OCI-LY3 (cell line): ENCODE data around the gene VIPR2.

ENCODE experiments used
- CTCF ChIP-seq: fragments of 200-600, 300-600 bp; sonication (generic); IDR thresholded peaks from 2 replicates; pipeline ENCODE4 v1.5.1; 2014; ENCODE audit warnings: antibody characterized with exemption, low read length, low read depth
- EZH2phosphoT487 ChIP-seq: fragments of 200-600 bp; shearing (Covaris generic); IDR thresholded peaks from 2 replicates; pipeline ENCODE4 v1.6.1; 2018; ENCODE audit warnings: antibody characterized with exemption, mixed run types, low read depth

GRCh38 chr7:159152816-159153215 lies 8.1 kb upstream of the VIPR2 start:
- TF ChIP-seq CTCF: no peak
- no peak for TF ChIP-seq EZH2phosphoT487
